Measurements from ENCODE around the gene TNXB.

The TNXB gene, protein sequence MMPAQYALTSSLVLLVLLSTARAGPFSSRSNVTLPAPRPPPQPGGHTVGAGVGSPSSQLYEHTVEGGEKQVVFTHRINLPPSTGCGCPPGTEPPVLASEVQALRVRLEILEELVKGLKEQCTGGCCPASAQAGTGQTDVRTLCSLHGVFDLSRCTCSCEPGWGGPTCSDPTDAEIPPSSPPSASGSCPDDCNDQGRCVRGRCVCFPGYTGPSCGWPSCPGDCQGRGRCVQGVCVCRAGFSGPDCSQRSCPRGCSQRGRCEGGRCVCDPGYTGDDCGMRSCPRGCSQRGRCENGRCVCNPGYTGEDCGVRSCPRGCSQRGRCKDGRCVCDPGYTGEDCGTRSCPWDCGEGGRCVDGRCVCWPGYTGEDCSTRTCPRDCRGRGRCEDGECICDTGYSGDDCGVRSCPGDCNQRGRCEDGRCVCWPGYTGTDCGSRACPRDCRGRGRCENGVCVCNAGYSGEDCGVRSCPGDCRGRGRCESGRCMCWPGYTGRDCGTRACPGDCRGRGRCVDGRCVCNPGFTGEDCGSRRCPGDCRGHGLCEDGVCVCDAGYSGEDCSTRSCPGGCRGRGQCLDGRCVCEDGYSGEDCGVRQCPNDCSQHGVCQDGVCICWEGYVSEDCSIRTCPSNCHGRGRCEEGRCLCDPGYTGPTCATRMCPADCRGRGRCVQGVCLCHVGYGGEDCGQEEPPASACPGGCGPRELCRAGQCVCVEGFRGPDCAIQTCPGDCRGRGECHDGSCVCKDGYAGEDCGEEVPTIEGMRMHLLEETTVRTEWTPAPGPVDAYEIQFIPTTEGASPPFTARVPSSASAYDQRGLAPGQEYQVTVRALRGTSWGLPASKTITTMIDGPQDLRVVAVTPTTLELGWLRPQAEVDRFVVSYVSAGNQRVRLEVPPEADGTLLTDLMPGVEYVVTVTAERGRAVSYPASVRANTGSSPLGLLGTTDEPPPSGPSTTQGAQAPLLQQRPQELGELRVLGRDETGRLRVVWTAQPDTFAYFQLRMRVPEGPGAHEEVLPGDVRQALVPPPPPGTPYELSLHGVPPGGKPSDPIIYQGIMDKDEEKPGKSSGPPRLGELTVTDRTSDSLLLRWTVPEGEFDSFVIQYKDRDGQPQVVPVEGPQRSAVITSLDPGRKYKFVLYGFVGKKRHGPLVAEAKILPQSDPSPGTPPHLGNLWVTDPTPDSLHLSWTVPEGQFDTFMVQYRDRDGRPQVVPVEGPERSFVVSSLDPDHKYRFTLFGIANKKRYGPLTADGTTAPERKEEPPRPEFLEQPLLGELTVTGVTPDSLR (N-terminal part only)

DNA sequence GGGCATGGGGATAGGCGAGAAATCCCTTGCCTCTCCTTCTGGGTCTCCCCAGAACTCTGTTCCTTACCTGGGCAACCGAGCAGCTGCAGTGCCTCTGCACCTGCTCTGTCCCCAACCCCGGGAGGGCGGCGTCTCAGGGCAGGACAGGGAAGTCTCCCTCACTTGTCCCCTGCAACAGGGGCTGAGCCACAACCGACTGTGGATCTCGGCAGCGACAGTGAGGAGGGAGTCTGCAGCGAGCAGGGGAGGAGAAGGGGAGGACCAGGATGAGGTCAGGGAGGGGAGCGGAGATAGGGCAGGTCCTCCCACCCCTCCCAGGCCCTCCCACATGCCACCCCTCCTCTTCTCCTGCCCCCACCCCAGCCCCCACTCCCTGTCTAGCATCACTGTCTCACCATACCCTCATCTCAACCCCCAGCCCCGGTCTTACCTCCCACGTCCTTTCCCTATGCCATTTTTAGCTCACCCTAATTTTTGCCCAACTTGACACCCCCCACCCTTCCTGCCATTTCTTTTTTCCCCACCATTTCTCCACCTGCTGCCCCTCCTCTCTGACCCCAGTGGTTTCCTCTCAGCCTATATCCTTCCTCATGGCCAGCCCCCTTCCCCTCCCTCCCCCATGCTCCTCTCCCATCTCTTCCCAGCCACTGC is at the start of gene TNXB:
Gene TNXB (minus strand): TSS at position 225 of the 651 bp plus-strand sequence. CDS start 11,140 bp downstream, outside the sequence.
- no peak for DNase-seq (ENCODE audit: low spot score)

DNA sequence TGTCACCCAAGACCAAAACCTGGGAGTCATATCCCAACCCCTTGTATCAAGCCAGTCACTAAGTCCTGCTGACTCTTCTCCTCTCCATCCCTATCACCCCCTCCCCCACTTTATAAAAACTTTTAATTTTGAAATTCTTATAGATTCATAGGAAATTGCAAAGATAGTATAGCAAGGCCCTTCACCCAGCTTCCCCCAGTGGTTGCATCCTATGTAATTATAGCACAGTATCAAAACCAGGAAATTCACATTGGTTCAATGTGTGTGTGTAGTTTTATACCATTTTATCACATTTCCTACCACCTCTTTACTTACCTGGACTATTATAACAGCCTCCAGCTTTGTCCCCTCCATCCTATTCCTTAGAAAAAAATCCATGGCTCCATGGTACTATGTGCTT is 48.9 kb upstream of the TNXB start:
- DNase-seq (ENCODE audit: low spot score), result no peak

DNA sequence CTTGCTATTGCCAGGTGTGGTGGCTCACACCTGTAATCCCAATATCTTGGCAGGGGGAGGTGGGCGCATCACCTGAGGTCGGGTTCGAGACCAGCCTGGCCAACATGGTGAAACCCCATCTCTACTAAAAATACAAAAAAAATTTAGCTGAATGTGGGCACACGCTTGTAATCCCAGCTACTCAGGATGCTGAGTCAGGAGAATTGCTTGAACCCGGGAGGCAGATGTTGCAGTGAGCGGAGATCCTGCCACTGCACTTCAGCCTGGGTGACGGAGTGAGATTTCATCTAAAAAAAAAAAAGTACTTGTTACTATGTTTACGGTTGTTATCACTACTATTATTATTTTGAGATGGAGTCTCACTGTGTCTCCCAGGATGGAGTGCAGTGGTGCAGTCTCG is 47.8 kb upstream of the TNXB start:
- DNase-seq (ENCODE audit: low spot score), result no peak

DNA sequence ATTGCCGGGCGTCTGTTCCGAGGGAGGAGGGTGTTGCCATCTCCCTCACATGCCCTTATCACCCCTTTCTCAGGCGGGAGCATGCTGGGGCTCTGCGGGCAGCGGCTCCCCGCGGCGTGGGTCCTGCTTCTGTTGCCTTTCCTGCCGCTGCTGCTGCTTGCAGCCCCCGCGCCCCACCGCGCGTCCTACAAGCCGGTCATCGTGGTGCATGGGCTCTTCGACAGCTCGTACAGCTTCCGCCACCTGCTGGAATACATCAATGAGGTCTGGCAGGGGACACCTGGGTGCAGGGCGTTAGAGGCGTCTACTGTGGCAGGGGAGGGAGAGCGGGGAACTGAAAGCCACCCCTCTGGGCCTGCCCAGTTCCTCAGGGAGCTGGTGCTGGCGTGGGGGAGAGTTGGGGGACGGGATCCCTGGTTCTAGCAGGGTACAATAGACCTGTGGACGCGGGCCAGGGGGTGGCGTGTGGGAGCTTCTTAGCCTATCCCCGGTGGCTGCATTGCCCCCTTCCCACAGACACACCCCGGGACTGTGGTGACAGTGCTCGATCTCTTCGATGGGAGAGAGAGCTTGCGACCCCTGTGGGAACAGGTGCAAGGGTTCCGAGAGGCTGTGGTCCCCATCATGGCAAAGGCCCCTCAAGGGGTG is 45.5 kb upstream of the TNXB start:
- peak; percentile 78 for DNase-seq (ENCODE audit: low spot score)

DNA sequence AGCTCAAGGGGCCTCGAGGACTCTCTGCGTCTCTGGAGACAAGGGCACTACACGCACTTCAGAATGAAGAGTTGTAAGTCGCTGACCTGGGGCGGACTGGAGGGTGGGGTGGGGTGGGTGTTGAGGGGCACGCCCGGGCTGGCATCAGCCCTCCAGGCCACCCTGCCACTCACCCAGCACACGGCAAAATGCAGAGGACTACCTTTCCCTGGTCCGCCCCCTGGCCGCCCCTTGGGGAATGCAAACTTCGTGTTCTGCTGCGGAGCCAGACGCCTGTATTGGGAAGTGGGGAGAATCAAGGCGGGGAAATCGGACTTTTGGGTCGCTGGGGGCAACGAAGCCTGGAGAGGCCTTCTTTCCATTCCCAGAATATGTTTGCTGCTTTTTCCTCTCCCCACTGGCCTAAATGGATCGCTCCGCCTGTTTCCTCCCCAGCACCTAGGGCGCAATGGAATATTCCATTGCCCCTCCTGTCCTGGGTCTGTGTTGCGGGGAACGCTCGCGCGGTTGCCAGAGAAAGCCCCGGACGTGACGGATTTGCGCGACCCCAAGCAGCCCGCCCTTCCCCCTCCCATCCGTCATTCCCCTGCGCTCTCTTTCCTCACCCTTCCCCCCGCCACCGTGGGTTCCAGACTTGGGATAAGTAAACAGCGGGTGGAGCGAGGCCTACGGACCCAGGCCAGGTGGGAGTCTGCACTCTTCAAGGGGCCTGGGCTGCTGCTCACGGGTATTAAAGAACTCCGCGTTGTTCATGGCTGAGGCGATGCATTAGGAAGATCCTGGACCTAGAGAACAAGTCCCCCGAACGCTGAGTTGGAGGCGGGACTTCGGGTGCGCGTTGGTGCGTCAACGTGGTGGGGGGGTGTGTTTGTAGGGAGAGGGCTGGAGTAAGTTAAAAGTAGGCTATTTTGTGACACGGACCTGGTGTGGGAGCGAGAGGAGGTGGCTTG is 44.7 kb upstream of the TNXB start, which contains the start of gene PPT2:
Gene PPT2 (plus strand): TSS at position 578 of the 950 bp plus-strand sequence. CDS start 454 bp downstream, outside the sequence.
- DNase-seq (ENCODE audit: low spot score), result peak; percentile 81

DNA sequence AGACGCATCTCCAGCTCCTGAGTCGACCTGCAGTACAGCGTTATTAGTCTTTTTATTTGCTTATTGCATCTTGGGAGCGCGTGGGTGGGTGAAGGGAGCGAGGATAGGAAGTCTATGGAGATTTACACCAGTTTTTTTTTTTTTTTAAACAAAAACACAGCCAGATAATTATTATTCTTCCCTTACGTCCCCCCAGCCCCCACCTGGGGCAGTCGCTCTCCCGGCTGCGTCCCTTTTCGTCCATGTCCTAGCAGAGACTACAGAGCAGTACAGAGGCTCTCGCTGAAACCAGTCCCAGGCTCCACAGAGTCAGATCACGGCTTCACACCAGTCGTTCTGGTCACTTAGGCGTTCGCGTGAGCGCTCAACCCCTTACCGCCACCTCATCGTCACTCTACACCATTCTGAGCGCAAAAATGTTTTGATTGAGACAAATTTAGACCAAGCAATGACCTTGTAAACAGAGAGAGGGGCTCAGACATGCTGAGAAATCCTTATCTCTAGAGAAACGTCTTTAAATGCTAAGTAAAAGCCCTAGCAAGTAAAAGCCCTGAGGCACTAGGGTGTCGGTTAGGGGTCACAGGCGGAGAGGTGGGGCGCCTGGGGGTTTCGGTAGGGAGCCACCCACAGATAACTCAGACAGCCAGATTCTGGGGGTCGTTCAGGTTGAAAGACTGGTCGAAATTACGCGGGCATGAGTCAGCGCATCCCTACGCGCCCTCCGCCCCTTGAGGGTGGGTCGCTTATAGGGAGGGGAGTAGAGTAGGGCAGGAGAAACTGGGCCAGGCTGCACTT is 43.8 kb upstream of the TNXB start:
- peak; percentile 18 for DNase-seq (ENCODE audit: low spot score)

DNA sequence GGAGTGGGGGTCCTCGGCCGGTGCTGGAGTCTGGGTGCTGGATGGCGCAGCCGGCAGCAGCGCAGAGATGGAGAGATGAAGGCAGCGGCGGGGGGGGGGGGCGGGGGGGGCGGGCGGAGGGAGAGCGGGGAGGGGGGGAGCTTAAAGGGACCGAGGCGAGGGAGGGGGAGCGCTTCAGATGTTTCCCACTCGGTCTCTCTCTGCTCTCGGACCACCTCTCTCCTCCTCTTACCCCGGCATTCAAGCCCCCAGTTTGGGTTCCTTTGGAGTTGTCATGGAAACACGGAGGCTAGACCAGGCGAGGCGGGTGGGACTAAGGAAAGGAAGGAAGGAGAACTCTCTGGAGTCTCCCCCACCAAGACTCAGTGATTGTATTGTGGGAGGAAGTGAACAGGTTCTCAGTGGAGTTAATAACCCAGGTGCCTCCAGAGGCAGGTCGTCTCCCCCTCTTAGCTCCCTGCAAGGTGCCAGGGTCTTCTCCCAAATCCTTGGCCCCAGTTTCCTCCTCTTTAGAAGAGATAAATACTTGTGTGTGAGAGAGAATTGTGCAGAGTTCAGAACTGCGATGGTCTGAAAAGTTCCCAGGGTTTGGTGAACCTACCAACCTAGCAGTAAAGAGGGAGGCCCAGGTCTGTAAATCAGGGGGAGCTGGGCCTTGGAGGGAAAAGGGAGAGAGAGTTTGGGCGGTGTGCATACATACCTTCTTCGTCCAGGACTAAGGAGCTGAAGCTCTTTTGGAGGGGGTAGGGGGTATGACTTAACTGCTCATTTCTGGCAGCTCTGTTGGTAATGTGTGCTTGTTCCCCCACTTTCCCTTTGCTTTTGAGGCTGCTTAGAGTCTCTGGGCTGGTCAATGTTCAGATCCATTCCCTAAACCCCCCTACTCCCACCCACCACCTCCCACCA is 43.0 kb upstream of the TNXB start, which contains the start of gene PRRT1:
Gene PRRT1 (minus strand): TSS at position 77 of the 906 bp plus-strand sequence. CDS start 112 bp downstream, outside the sequence.
- no peak for DNase-seq (ENCODE audit: low spot score)

DNA sequence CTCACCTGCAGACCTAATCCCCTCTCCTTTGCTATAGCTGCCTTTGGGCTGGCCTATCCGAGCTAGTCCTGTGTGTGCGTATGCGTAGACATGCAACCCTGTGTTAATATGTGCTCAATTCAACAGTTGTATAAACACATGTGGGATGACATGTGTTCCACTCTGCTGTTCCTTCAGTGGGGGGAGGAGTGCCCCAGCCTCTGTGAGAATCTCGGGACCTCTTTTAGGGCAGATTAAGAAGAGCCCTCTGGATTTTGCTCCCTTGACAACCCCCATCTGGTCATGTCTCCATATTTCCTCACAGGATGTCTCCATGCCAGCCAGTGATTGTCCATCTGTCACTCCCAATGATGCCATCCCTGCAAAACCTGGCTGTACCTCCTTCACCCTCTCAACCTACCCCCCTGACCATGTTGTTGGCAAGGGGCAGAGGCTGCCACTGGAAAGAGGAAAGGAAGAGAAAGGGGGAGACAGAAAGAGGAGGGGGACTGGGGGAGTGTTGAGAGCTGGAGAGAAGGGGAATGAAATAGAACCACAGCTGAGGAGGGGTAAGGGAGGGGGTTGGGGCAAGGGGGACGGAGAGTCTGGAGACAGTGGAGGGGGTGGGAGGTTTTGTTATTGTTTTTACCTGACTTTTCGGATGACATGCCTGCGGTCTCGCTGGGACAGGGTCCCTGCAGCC is 42.2 kb upstream of the TNXB start:
- DNase-seq (ENCODE audit: low spot score), result no peak

DNA sequence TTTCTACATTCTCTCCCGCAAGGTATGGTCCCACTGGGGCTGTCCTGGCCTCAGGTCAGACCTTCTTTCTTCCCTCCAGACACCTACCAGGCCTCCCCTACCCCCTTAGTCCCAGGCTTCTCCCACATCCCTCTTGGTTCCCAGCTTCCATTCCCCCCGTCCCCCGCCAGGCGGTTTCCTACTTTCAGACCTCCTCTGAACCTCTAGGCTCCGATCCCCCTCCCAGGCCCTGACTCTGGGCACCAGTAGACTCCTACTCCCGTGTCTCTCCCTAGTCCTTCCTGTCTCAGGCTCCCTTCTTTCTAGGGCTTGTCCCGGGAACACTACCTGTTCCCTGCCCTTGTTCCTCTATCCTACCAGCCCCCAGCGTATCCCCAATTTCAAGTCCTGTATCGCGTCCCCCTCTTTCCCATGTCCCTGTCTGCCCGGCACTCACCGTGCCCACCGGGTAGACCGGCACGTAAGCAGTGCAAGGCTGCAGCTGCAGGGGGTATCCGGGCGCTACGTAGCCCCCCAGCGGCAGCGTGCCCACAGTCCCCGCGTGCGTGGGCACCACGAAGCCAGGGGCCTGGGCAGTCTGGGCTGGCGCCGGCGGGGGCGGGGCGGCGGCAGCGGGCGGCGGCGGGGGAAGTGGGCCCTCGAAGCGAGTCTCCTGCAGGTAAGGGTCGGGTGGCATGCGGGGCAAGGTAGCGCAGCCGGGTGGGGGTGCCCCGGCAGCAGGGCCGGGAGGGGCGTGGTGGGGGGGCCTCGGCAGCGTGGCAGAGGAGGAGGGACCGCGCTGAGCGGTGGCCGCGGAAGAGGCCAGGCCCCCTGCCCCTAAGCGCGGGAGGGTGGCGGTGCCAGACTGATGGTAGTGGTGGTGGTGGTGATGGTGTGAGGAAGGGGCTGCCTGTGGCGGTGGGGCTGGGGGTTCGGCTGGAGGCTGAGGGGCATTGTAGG is 41.1 kb upstream of the TNXB start:
- no peak for DNase-seq (ENCODE audit: low spot score)

DNA sequence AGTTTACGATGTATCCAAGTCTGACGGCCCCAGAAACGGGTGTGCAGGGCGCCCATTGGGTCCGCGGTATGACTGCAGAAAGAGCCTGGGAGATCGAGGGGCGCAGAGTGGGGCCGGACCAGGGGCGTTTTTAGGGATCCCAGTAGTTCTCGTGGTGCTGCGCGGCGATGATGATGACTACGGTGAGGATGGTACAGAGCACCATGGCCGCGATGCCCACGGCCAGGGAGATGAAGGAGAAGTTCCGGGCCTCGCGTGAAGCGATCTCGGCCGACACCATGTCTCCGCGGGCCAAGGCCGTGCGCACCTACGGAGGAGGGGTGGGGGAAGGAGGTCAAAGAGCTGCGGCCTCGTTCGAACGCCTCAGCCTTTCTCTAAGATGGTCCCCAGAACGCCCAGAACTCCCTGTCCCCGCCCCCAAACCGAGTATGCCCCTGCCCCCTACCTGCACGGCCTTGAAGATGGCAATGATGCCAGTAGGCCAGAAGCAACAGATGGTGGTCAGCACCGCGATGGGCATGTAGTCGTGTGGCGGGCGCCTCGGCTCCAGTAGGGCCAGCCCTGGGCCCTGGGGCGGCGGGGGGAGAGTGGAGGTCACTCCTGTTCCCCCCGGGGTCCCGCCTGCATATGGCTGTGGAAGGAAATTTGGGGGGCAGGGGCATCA is 40.1 kb upstream of the TNXB start:
- DNase-seq (ENCODE audit: low spot score), result no peak

DNA sequence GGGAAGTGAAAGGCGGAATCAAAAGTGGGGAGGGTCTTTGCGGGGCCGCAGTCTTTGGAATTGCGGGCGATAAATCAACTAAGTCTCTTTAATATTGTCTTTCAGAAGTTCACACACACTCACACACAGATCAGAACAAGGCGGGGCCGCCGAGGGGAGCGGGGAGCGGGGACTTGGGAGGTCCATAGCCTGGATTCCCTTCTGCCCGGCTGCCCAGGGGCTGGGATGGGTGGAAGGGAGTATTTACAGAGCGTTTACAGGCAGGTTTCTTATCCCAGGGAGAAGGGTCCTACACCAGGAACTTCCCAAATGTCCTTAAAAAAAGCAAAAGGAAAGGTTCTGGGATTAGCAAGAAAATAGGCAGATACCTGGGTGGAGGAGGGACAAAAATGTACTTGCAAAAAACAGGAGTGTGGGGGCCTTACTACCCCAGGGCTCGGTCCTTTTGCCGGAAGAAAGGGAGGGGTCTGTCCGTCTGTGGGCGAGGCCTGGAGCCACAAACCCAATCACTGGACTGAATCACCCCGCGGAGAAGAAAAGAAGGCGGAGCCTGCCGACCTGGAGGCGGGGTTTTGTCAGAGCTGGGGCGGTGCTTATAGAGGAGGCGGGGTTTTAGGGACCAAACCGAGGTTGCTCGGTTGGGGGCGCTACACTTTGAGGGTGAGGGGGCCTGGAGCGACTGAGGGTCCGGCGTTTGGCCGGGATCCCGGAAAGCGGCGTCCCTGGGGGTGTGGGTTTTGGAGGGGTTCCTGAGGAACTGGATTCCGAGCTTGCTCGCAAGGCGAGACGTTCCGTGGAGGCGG is 39.4 kb upstream of the TNXB start:
- DNase-seq (ENCODE audit: low spot score), result no peak

DNA sequence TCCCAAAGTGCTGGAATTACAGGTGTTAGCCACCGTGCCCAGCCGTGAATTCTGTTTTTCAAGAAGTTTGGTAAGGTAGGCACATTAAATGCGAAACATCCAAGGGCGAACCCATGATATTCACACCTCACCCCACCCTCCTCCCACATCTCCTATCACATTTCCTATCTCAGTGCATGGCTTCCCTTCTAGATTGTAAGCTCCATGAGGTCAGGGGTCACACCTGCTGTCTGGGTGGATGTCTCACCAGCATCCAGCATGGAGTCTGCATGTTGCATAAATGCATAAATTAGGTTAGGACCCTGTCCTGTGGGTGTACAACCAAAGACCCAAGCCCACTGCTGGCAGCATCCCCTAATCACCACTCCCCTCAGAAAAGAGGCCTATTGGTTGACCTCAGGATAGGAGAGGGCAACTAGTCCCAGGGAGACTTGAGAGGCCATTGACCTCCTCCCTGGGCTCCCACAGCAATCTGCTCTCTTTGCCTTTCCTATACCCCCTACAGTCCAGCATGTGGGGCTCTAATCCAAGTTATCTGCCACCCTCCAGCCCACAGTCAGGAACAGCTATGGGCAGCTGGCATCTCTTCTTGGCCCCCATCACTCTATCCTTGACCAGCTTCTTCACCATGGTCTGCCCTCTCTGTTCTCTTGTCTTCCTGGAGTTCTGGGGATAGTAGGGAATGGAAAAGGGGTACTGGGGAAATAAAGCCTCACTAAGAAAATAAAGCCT is 38.4 kb upstream of the TNXB start:
- no peak for DNase-seq (ENCODE audit: low spot score)

DNA sequence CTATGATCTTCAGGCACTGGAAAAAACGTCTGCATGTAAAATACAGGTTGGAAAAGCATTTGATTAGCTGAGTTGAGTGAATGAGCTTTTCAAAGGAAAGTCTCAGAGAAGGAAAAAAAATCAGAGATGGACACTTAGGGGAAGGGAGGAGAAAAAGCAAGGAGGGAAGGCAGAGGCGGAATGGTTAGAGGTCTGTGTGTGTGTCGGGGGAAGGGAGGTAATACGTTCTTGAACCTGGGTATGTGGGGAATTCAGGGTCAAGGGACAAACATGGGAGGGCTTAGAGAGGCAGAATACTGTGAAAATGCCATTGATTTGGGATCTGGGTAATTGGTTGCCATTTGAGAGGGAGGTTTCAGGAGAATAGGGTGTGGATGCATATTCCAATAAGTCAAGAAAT is 37.5 kb upstream of the TNXB start:
- no peak for DNase-seq (ENCODE audit: low spot score)

DNA sequence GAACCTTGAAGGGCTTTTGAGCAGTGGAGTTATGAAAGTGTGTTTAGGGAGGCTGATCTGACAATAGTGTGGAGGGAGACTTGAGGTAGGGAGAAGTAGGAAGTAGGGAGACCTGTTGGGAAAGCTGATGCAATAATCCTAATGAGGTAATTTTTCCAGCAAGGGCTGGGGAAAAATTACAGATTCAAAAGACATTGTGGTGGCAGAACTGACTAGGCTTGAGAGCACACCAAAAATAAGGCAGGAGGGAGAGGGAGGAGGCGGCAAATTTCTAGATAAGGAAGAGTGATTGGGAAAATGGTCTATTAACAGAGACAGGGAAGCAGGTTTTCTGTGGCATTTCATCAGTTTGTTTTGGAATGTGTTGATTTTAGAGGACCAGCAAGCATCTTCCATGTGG is 37.1 kb upstream of the TNXB start:
- no peak for DNase-seq (ENCODE audit: low spot score)
